Activated T-cell treated with anti-CD3 and anti-CD28 coated beads, Interleukin-2, amount 50 U/mL, for 72 hours (primary cell): ENCODE data around the gene NEK1. TPM values are rescaled to one million over a fixed set of nuclear protein-coding genes. Genes with fewer than 3 reads are reported as not detected.
"Not testable (repeated sequence)": the region's sequence is repeated elsewhere in the genome, so short reads cannot be mapped to it uniquely, and the experiment has no call there.

Source experiments
- ATAC-seq, 2 donors: fragments of 150-1000 bp; cut with Tn5 transposase; replicated peaks in 1 of 2; 2 replicates each; pipeline ENCODE4 v1.10.0; 2021; ENCODE audit warnings: moderate library complexity in 2 of 2, mild to moderate bottlenecking in 1 of 2
- DNase-seq, 2 donors: peaks; one replicate each; pipeline ENCODE4 v3.0.0; 2021 to 2022; ENCODE audit warnings: mixed read lengths in 1 of 2
- H3K27ac Mint-ChIP-seq: one replicate; pipeline ENCODE4 v1.8.0; 2022; ENCODE audit warnings: mild to moderate bottlenecking, moderate library complexity, mixed read lengths
- H3K27me3 Mint-ChIP-seq: one replicate; pipeline ENCODE4 v1.8.0; 2022; ENCODE audit warnings: low read depth, mixed read lengths
- H3K36me3 Mint-ChIP-seq, 2 donors: one replicate each; pipeline ENCODE4 v1.8.0; 2022; ENCODE audit warnings: mixed read lengths in 2 of 2, mild to moderate bottlenecking in 1 of 2; ENCODE audit not compliant: insufficient read depth in 2 of 2
- H3K4me1 Mint-ChIP-seq: one replicate; pipeline ENCODE4 v1.8.0; 2022; ENCODE audit warnings: low read depth, mixed read lengths
- H3K4me3 Mint-ChIP-seq, 2 donors: one replicate each; pipeline ENCODE4 v1.8.0; 2022; ENCODE audit warnings: mild to moderate bottlenecking in 2 of 2, mixed read lengths in 2 of 2, moderate library complexity in 2 of 2
- H3K9me3 Mint-ChIP-seq, 2 donors: one replicate each; pipeline ENCODE4 v1.8.0; 2022; ENCODE audit warnings: mixed read lengths in 2 of 2
- total RNA-seq, 2 donors: library from RNA; stranded (reverse); gene quantifications; one replicate each; pipeline ENCODE4 v1.2.3, GENCODE V29; 2022

Gene NEK1
- total RNA-seq, 2 donors from 2014 or later, result 15.1 to 15.7 TPM

GRCh38 chr4:169566021-169566818 is 46.2 kb downstream of the NEK1 start:
- Mint-ChIP-seq H3K4me3 (no peak overlapping the region), H3K27me3 (no peaks in the 10 kb centered on the region), H3K36me3 (peaks cover 0 to 2% of the 10 kb centered on the region in 2 donors), H3K9me3 (no peaks in the 10 kb centered on the region), H3K27ac (peak overlapping the region; percentile 95), H3K4me1 (peaks cover 5% of the 10 kb centered on the region)
- DNase-seq (peak in 1 of 2 donors; percentile 17), ATAC-seq (peak in 1 of 2 donors; percentile 41)

- H3K4me1 Mint-ChIP-seq, result peaks cover 5% of the 10 kb centered on the region
- no peaks in the 10 kb centered on the region for H3K27me3 Mint-ChIP-seq
- peaks cover 0 to 2% of the 10 kb centered on the region in 2 donors for H3K36me3 Mint-ChIP-seq
- H3K9me3 Mint-ChIP-seq, result no peaks in the 10 kb centered on the region
- no peak overlapping the region for H3K27ac Mint-ChIP-seq
- H3K4me3 Mint-ChIP-seq, result no peak overlapping the region
- no peak for DNase-seq
- no peak for ATAC-seq
Measured at GRCh38 chr4:169565606-169566005, 46.8 kb downstream of the NEK1 start.

- no peak for ATAC-seq
- no peaks in the 10 kb centered on the region for H3K4me1 Mint-ChIP-seq
- H3K36me3 Mint-ChIP-seq, result peaks cover 2 to 24% of the 10 kb centered on the region in 2 donors
- no peak overlapping the region for H3K27ac Mint-ChIP-seq
- no peaks in the 10 kb centered on the region for H3K9me3 Mint-ChIP-seq
- no peaks in the 10 kb centered on the region for H3K27me3 Mint-ChIP-seq
- H3K4me3 Mint-ChIP-seq, result no peak overlapping the region
- DNase-seq, result no peak
Measured at GRCh38 chr4:169557061-169557636, 55.2 kb downstream of the NEK1 start.

GRCh38 chr4:169546548-169546947 is 65.8 kb downstream of the NEK1 start:
- H3K4me1 Mint-ChIP-seq, H3K4me3 Mint-ChIP-seq, ATAC-seq, H3K27me3 Mint-ChIP-seq, DNase-seq, H3K27ac Mint-ChIP-seq: not testable (repeated sequence)
- H3K36me3 Mint-ChIP-seq, result peaks cover 14 to 36% of the 10 kb centered on the region in 2 donors
- peaks cover 26 to 28% of the 10 kb centered on the region in 2 donors for H3K9me3 Mint-ChIP-seq

GRCh38 chr4:169540774-169541173 is 71.6 kb downstream of the NEK1 start:
- H3K4me3 Mint-ChIP-seq, result no peak overlapping the region
- peaks cover 3 to 19% of the 10 kb centered on the region in 2 donors for H3K36me3 Mint-ChIP-seq
- peak overlapping the region; percentile 42 for H3K27ac Mint-ChIP-seq
- no peak for ATAC-seq
- DNase-seq, result no peak
- H3K27me3 Mint-ChIP-seq, result no peaks in the 10 kb centered on the region
- peaks cover 14% of the 10 kb centered on the region in 2 donors for H3K9me3 Mint-ChIP-seq
- H3K4me1 Mint-ChIP-seq, result no peaks in the 10 kb centered on the region

GRCh38 chr4:169530048-169530447 is 82.3 kb downstream of the NEK1 start:
- H3K27ac Mint-ChIP-seq, result no peak overlapping the region
- DNase-seq (no peak), ATAC-seq (no peak)
- H3K4me3 Mint-ChIP-seq, result no peak overlapping the region
- H3K27me3 Mint-ChIP-seq, result no peaks in the 10 kb centered on the region
- H3K9me3 Mint-ChIP-seq, result no peaks in the 10 kb centered on the region
- H3K36me3 Mint-ChIP-seq, result peaks cover 6 to 15% of the 10 kb centered on the region in 2 donors
- no peaks in the 10 kb centered on the region for H3K4me1 Mint-ChIP-seq

- H3K27ac Mint-ChIP-seq, result no peak overlapping the region
- no peaks in the 10 kb centered on the region for H3K4me1 Mint-ChIP-seq
- no peak overlapping the region for H3K4me3 Mint-ChIP-seq
- H3K36me3 Mint-ChIP-seq, result peaks cover 3 to 20% of the 10 kb centered on the region in 2 donors
- no peak for ATAC-seq
- DNase-seq, result no peak
- H3K27me3 Mint-ChIP-seq, result no peaks in the 10 kb centered on the region
- H3K9me3 Mint-ChIP-seq, result peaks cover 0 to 1% of the 10 kb centered on the region in 2 donors
Measured at GRCh38 chr4:169523796-169524195, 88.6 kb downstream of the NEK1 start.

- peak; percentile 81 to 99 for ATAC-seq
- peak overlapping the region; percentile 3 for H3K27ac Mint-ChIP-seq
Measured at GRCh38 chr4:169510617-169511016, 101.8 kb downstream of the NEK1 start.

GRCh38 chr4:169506903-169507302 is 105.5 kb downstream of the NEK1 start:
- Mint-ChIP-seq H3K4me3 (no peak overlapping the region), H3K27ac (no peak overlapping the region)

More at GRCh38 chr4:169510617-169511016, 101.8 kb downstream of the NEK1 start:
- no peaks in the 10 kb centered on the region for H3K9me3 Mint-ChIP-seq
- peaks cover 0 to 2% of the 10 kb centered on the region in 2 donors for H3K36me3 Mint-ChIP-seq
- DNase-seq, result peak in 1 of 2 donors; percentile 11
- no peaks in the 10 kb centered on the region for H3K27me3 Mint-ChIP-seq
- no peaks in the 10 kb centered on the region for H3K4me1 Mint-ChIP-seq
- H3K4me3 Mint-ChIP-seq, result no peak overlapping the region

GRCh38 chr4:169499907-169500306 is 112.5 kb downstream of the NEK1 start:
- Mint-ChIP-seq H3K36me3 (peaks cover 18 to 39% of the 10 kb centered on the region in 2 donors), H3K9me3 (peaks cover 5 to 12% of the 10 kb centered on the region in 2 donors)
- H3K27me3 Mint-ChIP-seq, DNase-seq, ATAC-seq, H3K27ac Mint-ChIP-seq, H3K4me1 Mint-ChIP-seq, H3K4me3 Mint-ChIP-seq: not testable (repeated sequence)

More at GRCh38 chr4:169506903-169507302, 105.5 kb downstream of the NEK1 start:
- DNase-seq (no peak), ATAC-seq (no peak)
- Mint-ChIP-seq H3K36me3 (peaks cover 10 to 27% of the 10 kb centered on the region in 2 donors), H3K27me3 (no peaks in the 10 kb centered on the region), H3K9me3 (peaks cover 0 to 5% of the 10 kb centered on the region in 2 donors), H3K4me1 (no peaks in the 10 kb centered on the region)

GRCh38 chr4:169494234-169494633 is 118.1 kb downstream of the NEK1 start:
- not testable (repeated sequence) for H3K4me1 Mint-ChIP-seq, H3K36me3 Mint-ChIP-seq, DNase-seq, H3K27me3 Mint-ChIP-seq, ATAC-seq, H3K4me3 Mint-ChIP-seq, H3K27ac Mint-ChIP-seq, H3K9me3 Mint-ChIP-seq

- Mint-ChIP-seq H3K4me3 (no peak overlapping the region), H3K27ac (peak overlapping the region; percentile 70), H3K9me3 (peaks cover 2 to 3% of the 10 kb centered on the region in 2 donors), H3K36me3 (peaks cover 6 to 7% of the 10 kb centered on the region in 2 donors), H3K27me3 (no peaks in the 10 kb centered on the region), H3K4me1 (no peaks in the 10 kb centered on the region)
- no peak for DNase-seq
- no peak for ATAC-seq
Measured at GRCh38 chr4:169493164-169493524, 119.2 kb downstream of the NEK1 start.

GRCh38 chr4:169492436-169493163 is 119.8 kb downstream of the NEK1 start:
- Mint-ChIP-seq H3K27me3 (no peaks in the 10 kb centered on the region), H3K9me3 (peaks cover 2 to 3% of the 10 kb centered on the region in 2 donors), H3K4me3 (no peak overlapping the region), H3K27ac (peak overlapping the region; percentile 70), H3K4me1 (no peaks in the 10 kb centered on the region), H3K36me3 (peaks cover 6 to 7% of the 10 kb centered on the region in 2 donors)
- peak; percentile 20 to 49 for ATAC-seq
- peak; percentile 15 to 38 for DNase-seq
